ENCODE data around the gene AASDH. TPM values are rescaled to one million over a fixed set of nuclear protein-coding genes. Genes with fewer than 3 reads are reported as not detected.

AASDH gene
- total and polyA plus RNA-seq, 8 donors = 12.3 to 33.3 (median 26.3) TPM

DNA sequence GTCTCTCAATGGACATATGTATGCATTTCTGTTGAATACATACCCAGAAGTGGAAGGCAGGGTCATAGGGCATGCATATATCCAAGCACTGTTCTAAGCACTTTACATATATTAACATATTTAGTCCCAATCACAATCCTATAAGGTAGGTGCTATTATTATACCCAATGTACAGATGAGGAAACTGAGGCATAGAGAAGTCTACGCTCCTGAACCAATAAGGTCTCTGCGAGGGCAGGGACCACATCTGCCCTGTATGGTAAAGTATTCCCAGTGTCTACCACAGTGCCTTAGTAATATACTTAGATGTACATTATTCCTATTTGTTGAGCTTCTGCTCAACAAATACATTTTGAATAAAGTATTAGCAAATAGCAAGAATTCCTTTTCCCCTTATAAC, 42.9 kb upstream of the AASDH start:
- peaks cover 0 to 15% of the 10 kb centered on the region in 2 donors for H3K4me1 ChIP-seq
- no peaks in the 10 kb centered on the region for H3K9me3 ChIP-seq
- H3K27ac ChIP-seq = no peak overlapping the region
- intact Hi-C loops (cut with DNase I) = no loop called here
- no peaks in the 10 kb centered on the region for H3K27me3 ChIP-seq
- H3K36me3 ChIP-seq = no peaks in the 10 kb centered on the region
- ATAC-seq (no peak), DNase-seq (no peak)
- TF ChIP-seq, protein P1, sequence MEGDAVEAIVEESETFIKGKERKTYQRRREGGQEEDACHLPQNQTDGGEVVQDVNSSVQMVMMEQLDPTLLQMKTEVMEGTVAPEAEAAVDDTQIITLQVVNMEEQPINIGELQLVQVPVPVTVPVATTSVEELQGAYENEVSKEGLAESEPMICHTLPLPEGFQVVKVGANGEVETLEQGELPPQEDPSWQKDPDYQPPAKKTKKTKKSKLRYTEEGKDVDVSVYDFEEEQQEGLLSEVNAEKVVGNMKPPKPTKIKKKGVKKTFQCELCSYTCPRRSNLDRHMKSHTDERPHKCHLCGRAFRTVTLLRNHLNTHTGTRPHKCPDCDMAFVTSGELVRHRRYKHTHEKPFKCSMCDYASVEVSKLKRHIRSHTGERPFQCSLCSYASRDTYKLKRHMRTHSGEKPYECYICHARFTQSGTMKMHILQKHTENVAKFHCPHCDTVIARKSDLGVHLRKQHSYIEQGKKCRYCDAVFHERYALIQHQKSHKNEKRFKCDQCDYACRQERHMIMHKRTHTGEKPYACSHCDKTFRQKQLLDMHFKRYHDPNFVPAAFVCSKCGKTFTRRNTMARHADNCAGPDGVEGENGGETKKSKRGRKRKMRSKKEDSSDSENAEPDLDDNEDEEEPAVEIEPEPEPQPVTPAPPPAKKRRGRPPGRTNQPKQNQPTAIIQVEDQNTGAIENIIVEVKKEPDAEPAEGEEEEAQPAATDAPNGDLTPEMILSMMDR (IDR thresholded peaks at IDR 0.05) = no peak
- H3K4me3 ChIP-seq = no peak overlapping the region

- H3K9me3 ChIP-seq = no peaks in the 10 kb centered on the region
- TF ChIP-seq, protein P1 (IDR thresholded peaks at IDR 0.05) = no peak
- no peak overlapping the region for H3K4me3 ChIP-seq
- H3K27me3 ChIP-seq = no peaks in the 10 kb centered on the region
- DNase-seq (no peak), ATAC-seq (no peak)
- H3K4me1 ChIP-seq = no peaks in the 10 kb centered on the region
- H3K36me3 ChIP-seq = no peaks in the 10 kb centered on the region
- intact Hi-C loops (cut with DNase I) = loop anchor here in 1 of 2 donors (5.0 kb wide), 1 partner anchor 370 kb away; no protein-coding TSS in a partner anchor
- H3K27ac ChIP-seq = no peak overlapping the region
Measured at GRCh38 chr4:56427179-56427578, 39.9 kb upstream of the AASDH start.

GRCh38 chr4:56426273-56426672, 39.0 kb upstream of the AASDH start:
- no peaks in the 10 kb centered on the region for H3K4me1 ChIP-seq
- ATAC-seq = no peak
- intact Hi-C loops (cut with DNase I) = loop anchor here in 1 of 2 donors (5.0 kb wide), 1 partner anchor 371 kb away; no protein-coding TSS in a partner anchor

DNA sequence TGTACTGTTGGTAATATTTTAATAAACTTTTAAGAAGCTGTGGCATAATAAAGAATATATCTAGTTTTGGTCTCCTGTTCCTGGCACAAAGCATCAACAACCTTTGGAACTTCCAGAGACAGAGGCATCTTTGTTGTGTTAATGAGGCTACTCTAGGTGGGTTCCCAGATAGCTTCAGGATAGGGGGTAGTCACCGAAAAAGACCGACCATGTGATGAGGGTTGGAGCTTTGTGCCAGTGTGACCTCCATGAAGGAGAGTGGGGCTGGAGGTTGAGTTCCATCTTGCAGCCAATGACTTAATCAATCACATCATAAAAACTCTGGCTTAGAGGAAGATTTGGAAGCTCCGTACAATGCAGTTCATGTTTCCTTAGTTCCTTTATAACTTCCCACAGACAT, 38.2 kb upstream of the AASDH start:
- H3K27me3 ChIP-seq = no peaks in the 10 kb centered on the region
- ATAC-seq = no peak
- no peaks in the 10 kb centered on the region for H3K36me3 ChIP-seq
- no peak overlapping the region for H3K27ac ChIP-seq
- no peak for DNase-seq
- TF ChIP-seq, protein P1 (IDR thresholded peaks at IDR 0.05) = no peak
- no peaks in the 10 kb centered on the region for H3K4me1 ChIP-seq
- H3K9me3 ChIP-seq = no peaks in the 10 kb centered on the region
- intact Hi-C loops (cut with DNase I) = loop anchor here in 1 of 2 donors (5.0 kb wide), 1 partner anchor 372 kb away; no protein-coding TSS in a partner anchor
- no peak overlapping the region for H3K4me3 ChIP-seq

More at GRCh38 chr4:56426273-56426672, 39.0 kb upstream of the AASDH start:
- Histone ChIP-seq H3K27me3 (no peaks in the 10 kb centered on the region), H3K27ac (no peak overlapping the region), H3K4me3 (no peak overlapping the region), H3K9me3 (no peaks in the 10 kb centered on the region), H3K36me3 (no peaks in the 10 kb centered on the region)
- TF ChIP-seq, protein P1 (IDR thresholded peaks at IDR 0.05) = no peak
- DNase-seq = no peak

- intact Hi-C loops (cut with DNase I) = loop anchor here in 1 of 2 donors (5.0 kb wide), 1 partner anchor 372 kb away; no protein-coding TSS in a partner anchor
- Histone ChIP-seq H3K9me3 (no peaks in the 10 kb centered on the region), H3K4me3 (no peak overlapping the region), H3K27me3 (no peaks in the 10 kb centered on the region), H3K36me3 (no peaks in the 10 kb centered on the region), H3K4me1 (no peaks in the 10 kb centered on the region), H3K27ac (no peak overlapping the region)
- TF ChIP-seq, protein P1 (IDR thresholded peaks at IDR 0.05) = peak; percentile 38 to 59
- DNase-seq = peak in 1 of 4 donors; percentile 41
- peak; percentile 60 for ATAC-seq
Measured at GRCh38 chr4:56424697-56425514, 37.6 kb upstream of the AASDH start.
